Neuronal stem cell (in vitro differentiated cells): Measurements from ENCODE around the gene TRMT112.
"Not testable (repeated sequence)": the region's sequence is repeated elsewhere in the genome, so short reads cannot be mapped to it uniquely, and the experiment has no call there.

ENCODE experiments used
- DNase-seq: peaks from one replicate; pipeline ENCODE4 v3.0.0-alpha.2; 2013; ENCODE audit warnings: low spot score
- H2AFZ ChIP-seq: one replicate; pipeline ENCODE4 v1.6.1; 2013; ENCODE audit warnings: mild to moderate bottlenecking, low read length, inconsistent platforms
- H2AK5ac ChIP-seq: 2 replicates; pipeline ENCODE4 v1.6.1; 2013; ENCODE audit warnings: low read depth, mild to moderate bottlenecking, inconsistent platforms, low read length, moderate library complexity, mixed read lengths
- H2BK120ac ChIP-seq: 2 replicates; pipeline ENCODE4 v1.6.1; 2013; ENCODE audit warnings: low read depth, mild to moderate bottlenecking, inconsistent platforms, low read length, moderate library complexity, mixed read lengths
- H2BK12ac ChIP-seq: one replicate; pipeline ENCODE4 v1.6.1; 2013; ENCODE audit warnings: low read length, inconsistent platforms
- H2BK15ac ChIP-seq: 2 replicates; pipeline ENCODE4 v1.6.1; 2013; ENCODE audit warnings: mild to moderate bottlenecking, low read length, inconsistent platforms, mixed read lengths
- H2BK5ac ChIP-seq: one replicate; pipeline ENCODE4 v1.6.1; 2013; ENCODE audit warnings: inconsistent platforms, mild to moderate bottlenecking, low read length, moderate library complexity
- H3K14ac ChIP-seq: one replicate; pipeline ENCODE4 v1.6.1; 2013; ENCODE audit warnings: low read length, inconsistent platforms
- H3K18ac ChIP-seq: 2 replicates; pipeline ENCODE4 v1.6.1; 2013; ENCODE audit warnings: low read length, inconsistent platforms
- H3K23ac ChIP-seq: 2 replicates; pipeline ENCODE4 v1.6.1; 2013; ENCODE audit warnings: low read depth, mild to moderate bottlenecking, mixed read lengths, low read length, inconsistent platforms; ENCODE audit not compliant: poor library complexity
- H3K27ac ChIP-seq: replicated peaks from 3 replicates; pipeline ENCODE4 v1.5.1; 2013; ENCODE audit warnings: low read length, inconsistent platforms
- H3K27me3 ChIP-seq, 3 experiments: 2 replicates each; pipeline ENCODE4 v1.6.1; 2013; ENCODE audit warnings: low read length in 3 of 3, mild to moderate bottlenecking in 2 of 3, inconsistent platforms in 1 of 3, low read depth in 1 of 3, mixed read lengths in 1 of 3, moderate library complexity in 1 of 3; ENCODE audit not compliant: control insufficient read depth in 3 of 3, insufficient read depth in 3 of 3
- H3K36me3 ChIP-seq, 2 donors: replicated peaks in 1 of 2; 2 replicates each; pipeline ENCODE4 v1.6.1; 2013; ENCODE audit warnings: low read length in 2 of 2; ENCODE audit not compliant: control insufficient read depth in 2 of 2, insufficient read depth in 2 of 2
- H3K4ac ChIP-seq: 2 replicates; pipeline ENCODE4 v1.6.1; 2013; ENCODE audit warnings: inconsistent platforms, mild to moderate bottlenecking, low read length, moderate library complexity
- H3K4me1 ChIP-seq, 2 donors: 1 replicate in 1 of 2; 2 replicates in 1 of 2; pipeline ENCODE4 v1.6.1; 2013; ENCODE audit warnings: low read length in 2 of 2, low read depth in 1 of 2; ENCODE audit not compliant: control insufficient read depth in 2 of 2, insufficient read depth in 1 of 2
- H3K4me2 ChIP-seq: one replicate; pipeline ENCODE4 v1.6.1; 2013; ENCODE audit warnings: mild to moderate bottlenecking, low read length, inconsistent platforms; ENCODE audit not compliant: insufficient read depth, poor library complexity, severe bottlenecking
- H3K4me3 ChIP-seq, 2 donors: 2 replicates each; pipeline ENCODE4 v1.5.1; 2013; ENCODE audit warnings: low read length in 2 of 2, mild to moderate bottlenecking in 2 of 2, inconsistent platforms in 1 of 2, moderate library complexity in 1 of 2
- H3K79me1 ChIP-seq: one replicate; pipeline ENCODE4 v1.6.1; 2013; ENCODE audit warnings: low read depth, mild to moderate bottlenecking, inconsistent platforms, low read length, moderate library complexity
- H3K9ac ChIP-seq: one replicate; pipeline ENCODE4 v1.6.1; 2013; ENCODE audit warnings: mild to moderate bottlenecking, low read depth, low read length, inconsistent platforms; ENCODE audit not compliant: poor library complexity
- H3K9me3 ChIP-seq, 2 donors: replicated peaks in 1 of 2; 2 replicates each; pipeline versions ENCODE3 to v1.6.1; 2013; ENCODE audit warnings: low read length in 2 of 2, mild to moderate bottlenecking in 2 of 2, inconsistent platforms in 1 of 2, low read depth in 1 of 2, mixed read lengths in 1 of 2, moderate library complexity in 1 of 2; ENCODE audit not compliant: control insufficient read depth in 2 of 2, insufficient read depth in 1 of 2
- H4K8ac ChIP-seq: one replicate; pipeline ENCODE4 v1.6.1; 2013; ENCODE audit warnings: low read depth, mild to moderate bottlenecking, inconsistent platforms, low read length, moderate library complexity
- H4K91ac ChIP-seq: one replicate; pipeline ENCODE4 v1.6.1; 2013; ENCODE audit warnings: low read length, low read depth, mild to moderate bottlenecking, inconsistent platforms; ENCODE audit not compliant: poor library complexity
- WGBS, 2 donors: extraction: QIAGEN DNeasy Blood & Tissue Kit; methylation state at CpG; one replicate each; pipeline ENCODE4 v1.1.7; 2013; ENCODE audit warnings: missing lambda C conversion rate in 2 of 2, mixed read lengths in 1 of 2; ENCODE audit not compliant: insufficient read length in 2 of 2, insufficient replicate concordance in 1 of 2; ENCODE audit errors: extremely low coverage in 2 of 2; 5-methylcytosine and 5-hydroxymethylcytosine counted together

Gene TRMT112

GRCh38 chr11:64317961-64318765 lies 804 bp upstream of the TRMT112 start, which contains the start of gene PRDX5:
Gene PRDX5, plus strand, starts transcription at chr11:64318121. Its CDS starts 95 bp downstream, at chr11:64318216.
- Histone ChIP-seq H3K27ac (peak within 1 kb of the TSS; percentile 95), H4K91ac (peak within 1 kb of the TSS; percentile 53), H3K79me1 (peaks cover 23% of the 10 kb centered on the region), H3K9ac (peak within 1 kb of the TSS; percentile 97), H2AK5ac (peak within 1 kb of the TSS; percentile 94), H3K23ac (peak within 1 kb of the TSS; percentile 98), H4K8ac (peak within 1 kb of the TSS; percentile 92), H3K36me3 (peaks cover 18 to 43% of the 10 kb centered on the region in 2 donors), H3K27me3 (no peaks in the 10 kb centered on the region), H3K14ac (peak within 1 kb of the TSS; percentile 75), H2BK5ac (peak within 1 kb of the TSS; percentile 98), H3K4me2 (peak within 1 kb of the TSS; percentile 92), H2BK15ac (peak within 1 kb of the TSS; percentile 75), H3K4ac (peak within 1 kb of the TSS; percentile 66), H3K4me3 (peak within 1 kb of the TSS; percentile 72 to 95), H2BK120ac (peak within 1 kb of the TSS; percentile 31), H3K9me3 (peaks cover 0 to 2% of the 10 kb centered on the region in 2 donors), H3K4me1 (peaks cover 9 to 16% of the 10 kb centered on the region in 2 donors), H2BK12ac (no peak within 1 kb of the TSS), H2AFZ (peak within 1 kb of the TSS; percentile 77), H3K18ac (peak within 1 kb of the TSS; percentile 97)
- peak; percentile 95 for DNase-seq
- no CpG with 5 or more reads among the region's 61 CpGs for WGBS, 2 donors

GRCh38 chr11:64316672-64317324 lies 561 bp downstream of the TRMT112 start:
- peak overlapping the region; percentile 72 for H3K27ac ChIP-seq
- H3K4me2 ChIP-seq, result peak overlapping the region; percentile 92
- peaks cover 5 to 11% of the 10 kb centered on the region in 2 donors for H3K4me1 ChIP-seq
- H4K8ac ChIP-seq, result no peak overlapping the region
- H2BK15ac ChIP-seq, result peak overlapping the region; percentile 62
- H2AFZ ChIP-seq, result peak overlapping the region; percentile 77
- peak overlapping the region; percentile 91 for H2AK5ac ChIP-seq
- WGBS, 2 donors, result no CpG with 5 or more reads among the region's 32 CpGs
- H4K91ac ChIP-seq, result peak overlapping the region; percentile 53
- H3K4ac ChIP-seq, result no peak overlapping the region
- H3K14ac ChIP-seq, result peak overlapping the region; percentile 75
- no peak overlapping the region for H2BK12ac ChIP-seq
- no peak for DNase-seq
- peak overlapping the region; percentile 95 for H3K18ac ChIP-seq
- peak overlapping the region; percentile 97 for H3K9ac ChIP-seq
- peaks cover 0 to 2% of the 10 kb centered on the region in 2 donors for H3K9me3 ChIP-seq
- peak overlapping the region; percentile 72 to 95 for H3K4me3 ChIP-seq
- H3K23ac ChIP-seq, result peak overlapping the region; percentile 96
- H3K79me1 ChIP-seq, result peaks cover 25% of the 10 kb centered on the region
- no peak overlapping the region for H2BK120ac ChIP-seq
- H3K27me3 ChIP-seq, result no peaks in the 10 kb centered on the region
- peaks cover 18 to 33% of the 10 kb centered on the region in 2 donors for H3K36me3 ChIP-seq
- peak overlapping the region; percentile 61 for H2BK5ac ChIP-seq

GRCh38 chr11:64315667-64316526 lies 1.5 kb downstream of the TRMT112 start:
- not testable (repeated sequence) for H2BK120ac ChIP-seq, H3K14ac ChIP-seq, H2BK15ac ChIP-seq, H4K91ac ChIP-seq, H3K18ac ChIP-seq, H2AFZ ChIP-seq, H3K9me3 ChIP-seq, H3K4ac ChIP-seq, H2BK12ac ChIP-seq, H3K9ac ChIP-seq, H2BK5ac ChIP-seq, H3K27ac ChIP-seq, H3K27me3 ChIP-seq, H3K4me2 ChIP-seq, DNase-seq, H4K8ac ChIP-seq
- Histone ChIP-seq H3K36me3 (peaks cover 14 to 29% of the 10 kb centered on the region in 2 donors), H2AK5ac (peak overlapping the region; percentile 5), H3K79me1 (peaks cover 25% of the 10 kb centered on the region), H3K4me3 (peak overlapping the region in 1 of 2 donors; percentile 72), H3K4me1 (peaks cover 5 to 11% of the 10 kb centered on the region in 2 donors), H3K23ac (peak overlapping the region; percentile 3)
- no CpG with 5 or more reads among the region's 25 CpGs for WGBS, 2 donors
